ENCODE results near the gene IQSEC1.
A peak's percentile ranks its signal among the peaks of the same experiment; 100 is the strongest.

The IQSEC1 gene

DNA sequence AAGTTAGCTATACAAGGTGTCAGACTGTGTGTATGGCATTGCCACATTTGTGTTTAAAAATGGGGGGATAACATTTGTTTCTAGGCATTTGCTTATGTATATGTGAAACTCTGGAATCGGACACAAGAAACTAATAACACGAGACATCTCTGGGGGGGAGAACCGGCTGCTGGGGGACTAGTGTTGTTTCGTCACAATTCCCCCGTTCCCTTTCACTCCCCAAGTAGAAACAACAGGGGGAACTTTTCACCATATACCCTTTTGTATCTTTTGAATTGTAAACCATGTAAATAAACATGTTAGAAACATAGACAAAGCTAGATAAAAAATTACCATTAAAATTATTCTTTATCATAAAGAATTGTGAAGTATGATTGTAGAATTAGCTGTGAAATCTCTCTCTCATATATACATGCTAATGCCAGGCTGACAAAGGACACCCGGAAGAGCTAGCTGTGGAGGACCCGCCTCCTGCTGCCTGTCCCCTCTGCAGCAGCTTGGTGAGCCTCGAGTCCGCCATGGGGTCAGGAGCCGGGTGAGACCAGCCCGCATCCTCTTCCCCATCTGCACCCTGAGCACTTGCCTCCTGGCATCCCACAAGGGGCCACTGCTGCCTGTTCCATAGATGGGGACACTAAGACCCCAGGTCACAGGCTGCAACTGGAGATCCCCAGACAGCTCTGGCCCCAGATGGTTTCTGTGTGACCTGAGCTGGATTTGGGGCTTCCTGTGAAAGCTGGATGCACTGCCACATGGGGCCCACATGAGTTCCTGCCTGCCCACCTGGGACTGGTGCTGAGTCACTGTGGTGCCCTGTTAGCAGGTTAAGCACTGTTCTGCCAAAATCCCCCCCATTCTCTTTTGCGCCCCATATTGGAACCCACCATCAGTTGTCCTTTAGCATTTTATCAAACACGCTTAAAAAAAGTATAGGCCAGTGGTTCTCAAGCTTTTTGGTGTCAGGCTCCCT lies 91.6 kb downstream of the IQSEC1 start:
- DNase-seq = no peak

GRCh38 chr3:12980596-12981290 lies 92.5 kb downstream of the IQSEC1 start:
- no peak for DNase-seq

- DNase-seq = no peak
Observed at GRCh38 chr3:12979947-12980487, 93.2 kb downstream of the IQSEC1 start.

GRCh38 chr3:12979151-12979946 lies 93.9 kb downstream of the IQSEC1 start:
- DNase-seq = no peak

DNA sequence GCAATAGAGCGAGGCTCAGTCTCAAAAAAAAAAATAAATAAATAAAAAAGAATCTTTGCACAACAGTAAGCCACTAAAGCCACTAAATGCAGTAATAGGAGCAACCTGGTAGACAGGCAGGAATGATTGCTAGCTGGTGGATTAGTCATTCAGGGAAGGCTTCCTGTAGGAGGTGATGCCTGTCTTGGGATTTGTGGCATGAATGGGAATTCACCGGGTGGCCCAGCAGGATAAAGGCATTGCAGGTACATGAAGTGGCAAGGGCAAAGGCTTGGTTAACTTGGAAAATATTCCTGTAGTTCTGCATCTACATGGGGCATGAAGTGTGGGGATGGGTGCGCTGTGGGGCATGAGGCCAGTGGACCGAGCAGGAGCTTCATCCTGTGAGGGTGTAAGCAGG lies 94.5 kb downstream of the IQSEC1 start:
- DNase-seq = no peak

- DNase-seq = no peak
Observed at GRCh38 chr3:12977117-12977808, 96.0 kb downstream of the IQSEC1 start.

GRCh38 chr3:12975748-12976522 lies 97.3 kb downstream of the IQSEC1 start:
- DNase-seq = no peak

GRCh38 chr3:12974819-12975218 lies 98.4 kb downstream of the IQSEC1 start:
- no peak for DNase-seq

DNA sequence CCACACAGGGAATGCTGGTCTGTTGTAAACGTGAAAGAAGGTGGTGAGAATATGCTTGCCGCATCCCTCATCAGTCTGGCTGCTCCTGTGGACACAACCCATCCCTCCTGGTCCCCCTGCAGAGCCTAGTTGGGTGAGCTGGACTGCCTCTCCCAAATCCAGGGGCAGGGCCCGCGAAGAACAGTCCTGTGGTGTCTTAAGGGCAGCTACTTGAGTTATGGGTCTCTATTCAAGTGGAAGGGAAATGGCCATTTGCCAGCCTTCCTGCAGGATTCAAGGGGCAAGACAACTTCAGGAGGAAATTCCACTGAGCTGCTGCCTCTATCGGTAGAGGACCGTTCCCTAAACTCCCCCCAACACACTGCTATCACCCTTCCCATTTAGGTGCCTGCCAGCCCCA lies 98.9 kb downstream of the IQSEC1 start:
- no peak for DNase-seq

GRCh38 chr3:12973827-12974226 lies 99.4 kb downstream of the IQSEC1 start:
- no peak for DNase-seq

DNA sequence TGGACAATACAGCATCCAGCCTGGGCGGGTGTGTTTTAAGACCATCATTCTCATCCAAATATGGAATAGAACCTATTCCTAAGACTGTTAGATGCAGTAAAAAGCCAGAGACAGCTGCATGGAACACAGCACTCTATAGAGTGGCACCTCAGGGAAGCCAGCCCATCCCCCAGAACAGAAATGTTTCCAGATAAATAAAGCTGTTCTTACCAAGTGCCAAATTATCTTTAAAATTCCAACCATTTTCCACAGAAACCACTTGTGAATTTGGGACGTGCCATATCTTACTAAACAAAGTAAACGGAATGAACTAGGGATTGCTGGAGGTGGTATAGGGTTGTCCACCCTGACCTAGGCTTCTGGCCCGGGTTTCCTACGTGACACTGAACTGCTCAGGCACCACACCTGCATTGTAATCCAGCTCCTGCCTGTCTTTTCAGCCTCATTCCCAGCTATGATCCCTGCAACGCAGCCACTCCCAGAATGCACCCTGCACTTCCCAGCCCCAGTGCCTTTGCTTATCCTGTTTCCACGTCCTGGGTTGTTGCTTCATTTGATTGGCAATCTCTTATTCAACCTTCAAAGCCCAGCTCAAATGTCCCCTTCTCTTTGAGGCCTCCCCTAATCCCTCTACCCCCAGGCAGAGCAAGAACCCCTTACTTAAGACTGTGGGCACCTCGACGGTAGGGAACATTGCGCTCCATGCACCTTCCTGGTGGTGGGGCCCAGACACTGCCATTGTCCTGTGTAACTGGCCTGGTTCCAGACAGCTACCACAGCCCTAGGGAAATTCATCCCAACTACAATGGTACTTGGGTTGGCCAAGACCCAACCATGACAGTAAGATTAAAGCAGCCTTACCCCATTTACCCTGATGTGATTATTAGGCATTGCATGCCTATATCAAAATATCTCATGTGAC lies 100.2 kb downstream of the IQSEC1 start:
- no peak for DNase-seq

GRCh38 chr3:12972043-12972442 lies 101.2 kb downstream of the IQSEC1 start:
- no peak for DNase-seq

DNA sequence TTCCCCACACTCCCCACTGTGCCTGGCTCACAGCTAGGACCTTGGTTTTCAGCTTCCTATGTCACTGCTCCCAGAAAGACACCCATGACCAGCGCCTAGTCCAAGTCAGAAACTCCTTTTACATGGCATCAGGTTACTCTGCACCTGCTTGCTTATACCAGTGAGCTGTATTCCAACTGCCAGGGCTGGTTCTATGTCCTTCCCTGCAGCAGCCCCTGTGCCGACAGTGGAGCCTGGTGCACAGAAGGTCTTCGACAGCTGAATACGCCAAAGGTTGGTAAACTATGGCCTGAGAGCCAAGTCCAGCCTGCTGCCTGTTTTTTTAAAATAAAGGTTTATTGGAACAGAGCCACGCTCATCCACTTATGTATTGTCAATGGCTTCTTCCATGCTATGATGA lies 102.5 kb downstream of the IQSEC1 start:
- no peak for DNase-seq

- no peak for DNase-seq
Observed at GRCh38 chr3:12969486-12969885, 103.7 kb downstream of the IQSEC1 start.

DNA sequence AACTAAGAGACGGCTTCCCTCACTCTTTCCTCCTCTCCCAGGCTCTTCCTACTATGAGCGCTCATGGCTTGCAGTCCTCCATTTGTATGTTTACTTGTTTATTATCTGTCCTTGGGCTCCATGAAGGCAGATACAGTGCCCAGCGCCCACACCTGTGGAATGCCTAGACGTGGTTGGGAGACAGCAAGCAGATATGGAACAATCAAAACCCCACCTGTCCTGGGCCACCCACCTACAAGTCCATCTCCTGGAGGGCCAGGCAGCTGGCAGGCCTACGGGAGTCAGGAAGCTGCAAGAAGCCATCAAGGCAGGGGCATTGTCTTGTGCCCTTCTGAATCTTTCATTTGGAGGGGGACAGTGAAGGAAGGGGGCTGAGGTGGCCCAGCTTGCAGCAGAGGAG lies 104.7 kb downstream of the IQSEC1 start:
- no peak for DNase-seq

DNA sequence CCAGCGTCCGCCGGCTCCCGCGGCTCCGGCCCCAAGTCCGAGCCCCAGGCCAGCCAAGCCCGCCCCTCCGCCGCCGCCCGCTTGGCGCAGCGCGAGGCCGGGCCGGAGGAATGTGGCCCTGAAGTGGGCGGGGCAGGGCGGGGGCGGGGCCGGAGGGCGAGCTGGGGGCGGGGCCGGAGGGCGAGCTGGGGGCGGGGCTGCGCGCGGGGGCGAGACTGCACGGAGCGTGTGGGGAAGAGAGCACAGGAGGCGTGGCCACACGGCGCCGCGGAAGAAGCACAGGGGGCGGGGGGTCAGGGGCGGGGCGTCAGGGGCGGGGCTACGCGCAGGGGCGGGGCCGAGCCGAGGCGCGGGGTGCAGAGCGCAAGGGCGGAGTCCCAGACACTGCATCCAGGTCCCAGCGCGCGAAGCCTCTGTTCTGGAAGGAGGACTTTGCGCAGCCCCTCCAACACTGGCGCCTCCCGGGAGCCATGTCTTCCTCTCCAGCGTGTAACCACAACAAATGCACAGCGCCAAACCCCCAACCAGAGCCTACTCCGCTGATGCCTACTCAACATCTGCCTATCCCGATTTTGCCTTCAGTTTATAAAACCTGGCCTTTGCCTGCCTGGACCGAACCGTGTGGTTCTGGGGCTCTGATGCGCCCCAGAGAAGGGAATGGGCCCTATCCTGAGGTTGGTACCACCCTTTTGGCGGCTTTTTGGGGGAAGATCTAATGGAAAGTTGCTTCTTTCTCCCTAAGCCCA lies 105.5 kb downstream of the IQSEC1 start:
- DNase-seq = peak; percentile 92 to 93

DNA sequence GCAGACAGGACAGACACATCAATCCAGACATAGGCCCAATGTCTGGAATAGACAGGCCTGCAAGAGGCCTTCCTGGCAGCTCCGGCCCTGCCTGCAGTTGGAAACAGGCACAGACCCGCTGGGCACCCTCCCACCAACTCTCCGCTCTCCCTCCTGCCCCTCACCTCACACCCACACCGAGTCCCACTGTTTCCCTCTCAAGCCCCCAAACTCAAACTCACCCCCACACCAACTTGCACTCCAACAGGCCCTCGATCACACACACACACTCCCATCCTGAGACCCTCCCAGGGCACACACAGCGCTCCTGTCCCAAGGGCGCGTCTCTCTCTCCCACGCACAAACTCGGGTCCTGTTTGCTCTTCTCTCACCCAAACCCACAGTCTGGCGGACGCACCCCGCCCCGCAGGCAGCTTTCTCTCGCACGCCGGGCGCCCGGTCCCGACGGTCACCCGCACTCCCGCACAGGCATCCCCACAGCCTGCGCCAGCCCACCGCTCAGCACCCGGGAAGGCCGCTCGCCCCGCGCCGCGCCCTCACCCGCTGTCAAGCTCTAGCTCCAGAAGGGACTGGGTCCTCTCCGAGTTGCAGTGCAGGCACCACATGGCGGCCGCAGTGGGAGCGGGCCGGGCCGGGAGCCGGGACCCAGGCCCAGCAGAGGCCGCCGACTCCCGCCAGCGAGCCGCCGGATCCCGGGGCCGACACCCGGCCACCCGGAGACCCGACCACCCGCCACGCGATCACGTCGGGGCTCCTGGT lies 106.2 kb downstream of the IQSEC1 start:
- DNase-seq = peak in 1 of 2 donors; percentile 17

- no peak for DNase-seq
Observed at GRCh38 chr3:12965999-12966846, 107.0 kb downstream of the IQSEC1 start.
